ENCODE data around the gene ST8SIA1.
"Not testable (repeated sequence)": the region's sequence is repeated elsewhere in the genome, so short reads cannot be mapped to it uniquely, and the experiment has no call there.

ST8SIA1 gene

GRCh38 chr12:22334410-22335100 is at the start of gene ST8SIA1:
Gene ST8SIA1, minus strand, starts transcription at chr12:22334707. Its CDS starts 475 bp downstream, at chr12:22334232.
- DNase-seq (ENCODE audit: low spot score), result peak; percentile 55

- no peak for DNase-seq (ENCODE audit: low spot score)
These were observed 45.5 kb upstream of the ST8SIA1 start for GRCh38 chr12:22380031-22380430.

- no peak for DNase-seq (ENCODE audit: low spot score)
These were observed 43.4 kb upstream of the ST8SIA1 start for GRCh38 chr12:22377731-22378496.

- DNase-seq (ENCODE audit: low spot score), result not testable (repeated sequence)
These were observed 42.2 kb upstream of the ST8SIA1 start for GRCh38 chr12:22376596-22377150.

- DNase-seq (ENCODE audit: low spot score), result no peak
These were observed 40.0 kb upstream of the ST8SIA1 start for GRCh38 chr12:22374508-22374907.

GRCh38 chr12:22372277-22372837 is 37.9 kb upstream of the ST8SIA1 start:
- DNase-seq (ENCODE audit: low spot score), result no peak

- no peak for DNase-seq (ENCODE audit: low spot score)
These were observed 31.7 kb upstream of the ST8SIA1 start for GRCh38 chr12:22366181-22366580.

- no peak for DNase-seq (ENCODE audit: low spot score)
These were observed 27.3 kb upstream of the ST8SIA1 start for GRCh38 chr12:22361785-22362184.

GRCh38 chr12:22360774-22361173 is 26.3 kb upstream of the ST8SIA1 start:
- no peak for DNase-seq (ENCODE audit: low spot score)

- DNase-seq (ENCODE audit: low spot score), result no peak
These were observed 23.0 kb upstream of the ST8SIA1 start for GRCh38 chr12:22357531-22357930.

- DNase-seq (ENCODE audit: low spot score), result no peak
These were observed 21.7 kb upstream of the ST8SIA1 start for GRCh38 chr12:22356231-22356630.

- no peak for DNase-seq (ENCODE audit: low spot score)
These were observed 20.6 kb upstream of the ST8SIA1 start for GRCh38 chr12:22355011-22355580.

GRCh38 chr12:22353615-22354325 is 19.3 kb upstream of the ST8SIA1 start:
- no peak for DNase-seq (ENCODE audit: low spot score)

GRCh38 chr12:22350886-22351285 is 16.4 kb upstream of the ST8SIA1 start:
- DNase-seq (ENCODE audit: low spot score), result no peak

GRCh38 chr12:22348208-22348607 is 13.7 kb upstream of the ST8SIA1 start:
- DNase-seq (ENCODE audit: low spot score), result no peak

- DNase-seq (ENCODE audit: low spot score), result no peak
These were observed 5.6 kb upstream of the ST8SIA1 start for GRCh38 chr12:22340143-22340542.

GRCh38 chr12:22339691-22340090 is 5.2 kb upstream of the ST8SIA1 start:
- no peak for DNase-seq (ENCODE audit: low spot score)

GRCh38 chr12:22335794-22336166 is 1.3 kb upstream of the ST8SIA1 start:
- no peak for DNase-seq (ENCODE audit: low spot score)

- peak; percentile 6 for DNase-seq (ENCODE audit: low spot score)
These were observed 646 bp downstream of the ST8SIA1 start for GRCh38 chr12:22333713-22334409.

- DNase-seq (ENCODE audit: low spot score), result peak; percentile 38
These were observed 1.3 kb downstream of the ST8SIA1 start for GRCh38 chr12:22333186-22333712.

- no peak for DNase-seq (ENCODE audit: low spot score)
These were observed 2.3 kb downstream of the ST8SIA1 start for GRCh38 chr12:22332202-22332601.

Data from AG08396 (cell line).